CD4-positive, alpha-beta T cell (primary cell): ENCODE results near the gene ADCY4. TPM values are rescaled to one million over a fixed set of nuclear protein-coding genes. Genes with fewer than 3 reads are reported as not detected.
"Not testable (repeated sequence)": the region's sequence is repeated elsewhere in the genome, so short reads cannot be mapped to it uniquely, and the experiment has no call there.

Source experiments
- ATAC-seq: fragments of 200-7000 bp; cut with Tn5 transposase; one replicate; pipeline ENCODE4 v1.10.0; 2022; ENCODE audit warnings: mild to moderate bottlenecking; ENCODE audit not compliant: poor library complexity
- CTCF ChIA-PET: fragments of 350-600 bp; sonication (Branson Sonifier 250); formaldehyde crosslinking; loops from one replicate; lab custom pipeline; 2021; ENCODE audit warnings: antibody characterized with exemption, inconsistent platforms; lab: Charles Lee
- POLR2A ChIA-PET: fragments of 350-600 bp; sonication (Branson Sonifier 250); formaldehyde crosslinking; loops from one replicate; lab custom pipeline; 2021; ENCODE audit warnings: antibody characterized with exemption, inconsistent platforms; lab: Charles Lee
- DNase-seq, 14 experiments: peaks; one replicate each; pipeline ENCODE4 v3.0.0-alpha.2; 2013 to 2020; ENCODE audit warnings: mixed read lengths in 2 of 14
- H3K27ac ChIP-seq, 2 donors: one replicate each; pipeline versions ENCODE4 v1.5.1 to v1.7.0; 2013; ENCODE audit warnings: low read length in 2 of 2, low read depth in 1 of 2, mild to moderate bottlenecking in 1 of 2
- H3K27me3 ChIP-seq, 2 experiments: 1 replicate in 1 of 2; 2 replicates in 1 of 2; pipeline versions ENCODE4 v1.6.1 to v1.7.0; 2013; ENCODE audit warnings: low read length in 2 of 2, control low read depth in 1 of 2, mild to moderate bottlenecking in 1 of 2, moderate library complexity in 1 of 2; ENCODE audit not compliant: insufficient read depth in 2 of 2, control insufficient read depth in 1 of 2
- H3K36me3 ChIP-seq: one replicate; pipeline ENCODE4 v1.6.1; 2013; ENCODE audit warnings: low read length, control low read depth; ENCODE audit not compliant: insufficient read depth
- H3K4me1 ChIP-seq: one replicate; pipeline ENCODE4 v1.6.1; 2013; ENCODE audit warnings: low read length, control low read depth; ENCODE audit not compliant: insufficient read depth
- H3K4me3 ChIP-seq: one replicate; pipeline ENCODE4 v1.5.1; 2013; ENCODE audit warnings: mild to moderate bottlenecking, low read length, moderate library complexity
- H3K9me3 ChIP-seq, 2 experiments: 1 replicate in 1 of 2; 2 replicates in 1 of 2; pipeline versions ENCODE4 v1.6.1 to v1.7.0; 2013; ENCODE audit warnings: low read length in 2 of 2, mild to moderate bottlenecking in 2 of 2, control low read depth in 1 of 2, moderate library complexity in 1 of 2; ENCODE audit not compliant: control insufficient read depth in 1 of 2, insufficient read depth in 1 of 2
- H3K27ac Mint-ChIP-seq: one replicate; pipeline ENCODE4 v1.8.0; 2020; ENCODE audit warnings: mixed read lengths
- H3K27me3 Mint-ChIP-seq: one replicate; pipeline ENCODE4 v1.8.0; 2021; ENCODE audit warnings: mixed read lengths
- H3K36me3 Mint-ChIP-seq: one replicate; pipeline ENCODE4 v1.8.0; 2021; ENCODE audit warnings: low read depth, mixed read lengths
- H3K4me1 Mint-ChIP-seq: one replicate; pipeline ENCODE4 v1.8.0; 2021; ENCODE audit warnings: low read depth, mixed read lengths
- H3K4me3 Mint-ChIP-seq: one replicate; pipeline ENCODE4 v1.8.0; 2020; ENCODE audit warnings: mild to moderate bottlenecking, mixed read lengths
- H3K9me3 Mint-ChIP-seq: one replicate; pipeline ENCODE4 v1.8.0; 2020; ENCODE audit warnings: mixed read lengths
- CTCF ChIP-seq: fragments of 200-600 bp; IDR thresholded peaks from one replicate; pipeline ENCODE4 v1.8.0; 2022; ENCODE audit warnings: antibody characterized with exemption, mild to moderate bottlenecking
- intact Hi-C, 2 experiments: fragments of 100-400 bp; cut with DNase I in 1 of 2; cut with micrococcal nuclease in 1 of 2; formaldehyde crosslinking; loops; one replicate each; pipeline versions ENCODE4 v1.15.1 to v1.9.0; 2023 to 2025; cut with DNase I, micrococcal nuclease
- total RNA-seq, 174 experiments: library from RNA in 2 of 174; stranded (reverse) in 2 of 174; gene quantifications; one replicate each; pipeline ENCODE4 v1.2.3 and lab custom pipeline; 2021 to 2026

The ADCY4 gene
- total RNA-seq, 2 experiments from 2014 or later, result 4.7 to 5.9 TPM

- intact Hi-C loops, H3K27ac ChIP-seq, H3K4me3 ChIP-seq, H3K36me3 Mint-ChIP-seq, POLR2A ChIA-PET, ATAC-seq, H3K4me3 Mint-ChIP-seq, H3K36me3 ChIP-seq, H3K27ac Mint-ChIP-seq, H3K27me3 ChIP-seq, H3K9me3 ChIP-seq, H3K9me3 Mint-ChIP-seq: not testable (repeated sequence)
- CTCF ChIA-PET, result interaction anchor here (1.4 to 3.6 kb wide), 4 partner anchors 16 to 109 kb away, joined by 4 to 11 read pairs (median 6); partner anchors contain the start of genes LTB4R and LTB4R2
- peaks cover 38% of the 10 kb centered on the region for H3K4me1 Mint-ChIP-seq
- peaks cover 52% of the 10 kb centered on the region for H3K4me1 ChIP-seq
- H3K27me3 Mint-ChIP-seq, result peaks cover 25% of the 10 kb centered on the region
- peak; percentile 45 for TF ChIP-seq CTCF
- DNase-seq, result peak in 2 of 14 experiments; percentile 8 to 37
Observed at GRCh38 chr14:24327914-24328313, 7.0 kb downstream of the ADCY4 start.

- ChIA-PET POLR2A (no interaction called here), CTCF (interaction anchor here (0.6 to 3.6 kb wide), 4 partner anchors 17 to 109 kb away, joined by 3 to 11 read pairs (median 5); partner anchors contain the start of genes LTB4R and LTB4R2)
- Mint-ChIP-seq H3K4me1 (peaks cover 34% of the 10 kb centered on the region), H3K27me3 (peaks cover 22% of the 10 kb centered on the region), H3K36me3 (no peaks in the 10 kb centered on the region), H3K9me3 (no peaks in the 10 kb centered on the region), H3K4me3 (no peak overlapping the region), H3K27ac (no peak overlapping the region)
- DNase-seq, result no peak
- no peak overlapping the region for H3K27ac ChIP-seq
- H3K4me3 ChIP-seq, result no peak overlapping the region
- H3K4me1 ChIP-seq, result peaks cover 46% of the 10 kb centered on the region
- ATAC-seq, result no peak
- TF ChIP-seq CTCF, result no peak
- H3K36me3 ChIP-seq, result no peaks in the 10 kb centered on the region
- intact Hi-C loops, result no loop called here
- peaks cover 0 to under 1% of the 10 kb centered on the region in 2 experiments for H3K27me3 ChIP-seq
- H3K9me3 ChIP-seq, result peaks cover 0 to 4% of the 10 kb centered on the region in 2 experiments
Observed at GRCh38 chr14:24327303-24327702, 7.6 kb downstream of the ADCY4 start.

GRCh38 chr14:24325963-24326362 lies 8.9 kb downstream of the ADCY4 start:
- CTCF ChIA-PET, result no interaction called here
- Histone ChIP-seq H3K27ac (no peak overlapping the region), H3K36me3 (no peaks in the 10 kb centered on the region), H3K4me1 (peaks cover 33% of the 10 kb centered on the region), H3K9me3 (peaks cover 0 to 4% of the 10 kb centered on the region in 2 experiments), H3K27me3 (no peaks in the 10 kb centered on the region), H3K4me3 (no peak overlapping the region)
- intact Hi-C loops, result no loop called here
- Mint-ChIP-seq H3K4me3 (no peak overlapping the region), H3K27ac (no peak overlapping the region), H3K27me3 (peaks cover 14% of the 10 kb centered on the region), H3K4me1 (peaks cover 22% of the 10 kb centered on the region), H3K36me3 (no peaks in the 10 kb centered on the region), H3K9me3 (no peaks in the 10 kb centered on the region)
- no peak for DNase-seq
- POLR2A ChIA-PET, result no interaction called here
- ATAC-seq, result no peak
- TF ChIP-seq CTCF, result no peak
